Measurements from ENCODE around the gene CERS2. TPM values are rescaled to one million over a fixed set of nuclear protein-coding genes. Genes with fewer than 3 reads are reported as not detected.

CERS2 gene
- total RNA-seq, 1 experiment from 2014 or later: 113 TPM

- H3K4me1 ChIP-seq (replicated peaks; ENCODE audit: insufficient read depth): peaks cover 48% of the 10 kb centered on the region
Observed at GRCh38 chr1:150972417-150972940, 2.2 kb downstream of the CERS2 start.

GRCh38 chr1:150971583-150972416 is 2.8 kb downstream of the CERS2 start:
- Histone ChIP-seq H3K4me3 (0 out of 2 replicates have a peak overlapping the region, but pooled peaks have one; percentile 21), H3K27ac (no peak overlapping the region), H3K9me3 (ENCODE audit: insufficient read depth, low read depth) (no peaks in the 10 kb centered on the region), H3K9me2 (ENCODE audit: insufficient read depth) (no peaks in the 10 kb centered on the region), H3K27me3 (ENCODE audit: insufficient read depth, low read depth) (no peaks in the 10 kb centered on the region), H3K36me3 (ENCODE audit: low read depth) (peaks cover 8% of the 10 kb centered on the region; the same call in 1 of the 2 replicates), H3K79me2 (ENCODE audit: low read depth) (peaks cover 48% of the 10 kb centered on the region), H3K4me2 (peak overlapping the region; percentile 99; the same call in 1 of the 2 replicates), H4K20me1 (ENCODE audit: insufficient read depth) (0 out of 2 replicates have a peak, but pooled peaks cover 8% of the 10 kb centered on the region), H3F3A (ENCODE audit: insufficient read depth, low read depth) (peaks cover 21% of the 10 kb centered on the region), H3K4me1 (replicated peaks; ENCODE audit: insufficient read depth) (peaks cover 41% of the 10 kb centered on the region), H2AFZ (no peak overlapping the region)
- no TSS peak for BruUV-seq (replicated peaks)
- intact Hi-C loops (cut with micrococcal nuclease; ENCODE audit: unreplicated experiment): loop anchor here (1.0 to 10.0 kb wide), 3 partner anchors 11 to 717 kb away; partner anchors contain the start of genes ANXA9, CA14 and ENSA
- DNase-seq: no peak
- TF ChIP-seq CTCF (conservative IDR thresholded peaks at IDR 0.05) (no peak), EZH2 (IDR thresholded peaks at IDR 0.05; ENCODE audit: low read depth) (no peak)
- ChIA-PET POLR2A (ENCODE audit: unreplicated experiment) (interaction anchor here (0.6 kb wide), 1 partner anchor 9 kb away, joined by 5 read pairs; no protein-coding TSS in a partner anchor), CTCF (no interaction called here)

More at GRCh38 chr1:150972417-150972940, 2.2 kb downstream of the CERS2 start:
- peak overlapping the region; percentile 93; the same call in 1 of the 2 replicates for H3K4me3 ChIP-seq
- no TSS peak for BruUV-seq (replicated peaks)
- DNase-seq: no peak
- no peak for TF ChIP-seq CTCF (conservative IDR thresholded peaks at IDR 0.05)
- no peak for TF ChIP-seq EZH2 (IDR thresholded peaks at IDR 0.05; ENCODE audit: low read depth)
- intact Hi-C loops (cut with micrococcal nuclease; ENCODE audit: unreplicated experiment): loop anchor here (10.0 kb wide), 2 partner anchors 348 to 718 kb away; partner anchors contain the start of genes CA14 and ENSA
- H3K27me3 ChIP-seq (ENCODE audit: insufficient read depth, low read depth): no peaks in the 10 kb centered on the region
- H3K9me2 ChIP-seq (ENCODE audit: insufficient read depth): no peaks in the 10 kb centered on the region
- ChIA-PET CTCF (no interaction called here), POLR2A (ENCODE audit: unreplicated experiment) (no interaction called here)
- peaks cover 8% of the 10 kb centered on the region; the same call in 1 of the 2 replicates for H3K36me3 ChIP-seq (ENCODE audit: low read depth)
- peaks cover 48% of the 10 kb centered on the region for H3K79me2 ChIP-seq (ENCODE audit: low read depth)
- no peak overlapping the region for H3K27ac ChIP-seq
- no peak overlapping the region for H2AFZ ChIP-seq
- H4K20me1 ChIP-seq (ENCODE audit: insufficient read depth): 0 out of 2 replicates have a peak, but pooled peaks cover 8% of the 10 kb centered on the region
- H3K4me2 ChIP-seq: peak overlapping the region; percentile 99
- H3K9me3 ChIP-seq (ENCODE audit: insufficient read depth, low read depth): no peaks in the 10 kb centered on the region
- H3F3A ChIP-seq (ENCODE audit: insufficient read depth, low read depth): peaks cover 21% of the 10 kb centered on the region

- BruUV-seq (replicated peaks): no TSS peak
- intact Hi-C loops (cut with micrococcal nuclease; ENCODE audit: unreplicated experiment): loop anchor here (1.0 to 10.0 kb wide), 3 partner anchors 11 to 716 kb away; partner anchors contain the start of genes ANXA9, CA14 and ENSA
Observed at GRCh38 chr1:150970808-150971582, 3.6 kb downstream of the CERS2 start.

More at GRCh38 chr1:150970808-150971582, 3.6 kb downstream of the CERS2 start:
- Histone ChIP-seq H3K9me3 (ENCODE audit: insufficient read depth, low read depth) (no peaks in the 10 kb centered on the region), H3K79me2 (ENCODE audit: low read depth) (peaks cover 48% of the 10 kb centered on the region), H3K4me2 (peak overlapping the region; percentile 10; the same call in 1 of the 2 replicates), H3F3A (ENCODE audit: insufficient read depth, low read depth) (peaks cover 13% of the 10 kb centered on the region), H4K20me1 (ENCODE audit: insufficient read depth) (0 out of 2 replicates have a peak, but pooled peaks cover 8% of the 10 kb centered on the region), H3K36me3 (ENCODE audit: low read depth) (peaks cover 12% of the 10 kb centered on the region), H3K27ac (no peak overlapping the region), H3K4me3 (no peak overlapping the region), H3K9me2 (ENCODE audit: insufficient read depth) (no peaks in the 10 kb centered on the region), H3K27me3 (ENCODE audit: insufficient read depth, low read depth) (no peaks in the 10 kb centered on the region), H3K4me1 (replicated peaks; ENCODE audit: insufficient read depth) (peaks cover 33% of the 10 kb centered on the region), H2AFZ (no peak overlapping the region)
- TF ChIP-seq CTCF (conservative IDR thresholded peaks at IDR 0.05) (no peak), EZH2 (IDR thresholded peaks at IDR 0.05; ENCODE audit: low read depth) (no peak)
- DNase-seq: no peak
- ChIA-PET CTCF (no interaction called here), POLR2A (ENCODE audit: unreplicated experiment) (interaction anchor here (0.6 to 0.8 kb wide), 3 partner anchors 8 to 442 kb away, joined by 5 to 12 read pairs (median 9); no protein-coding TSS in a partner anchor)

Measured in PC-9 (cell line).